NCI-H2227 treated with DMSO at 0.1 percent for 48 hours (cell line): Measurements from ENCODE around the gene CHP2.
"Not testable (repeated sequence)": the region's sequence is repeated elsewhere in the genome, so short reads cannot be mapped to it uniquely, and the experiment has no call there.

Experiments used
- DNase-seq: peaks from one replicate; lab custom pipeline; 2025; lab: John Stamatoyannopoulos, UW

Gene CHP2

DNA sequence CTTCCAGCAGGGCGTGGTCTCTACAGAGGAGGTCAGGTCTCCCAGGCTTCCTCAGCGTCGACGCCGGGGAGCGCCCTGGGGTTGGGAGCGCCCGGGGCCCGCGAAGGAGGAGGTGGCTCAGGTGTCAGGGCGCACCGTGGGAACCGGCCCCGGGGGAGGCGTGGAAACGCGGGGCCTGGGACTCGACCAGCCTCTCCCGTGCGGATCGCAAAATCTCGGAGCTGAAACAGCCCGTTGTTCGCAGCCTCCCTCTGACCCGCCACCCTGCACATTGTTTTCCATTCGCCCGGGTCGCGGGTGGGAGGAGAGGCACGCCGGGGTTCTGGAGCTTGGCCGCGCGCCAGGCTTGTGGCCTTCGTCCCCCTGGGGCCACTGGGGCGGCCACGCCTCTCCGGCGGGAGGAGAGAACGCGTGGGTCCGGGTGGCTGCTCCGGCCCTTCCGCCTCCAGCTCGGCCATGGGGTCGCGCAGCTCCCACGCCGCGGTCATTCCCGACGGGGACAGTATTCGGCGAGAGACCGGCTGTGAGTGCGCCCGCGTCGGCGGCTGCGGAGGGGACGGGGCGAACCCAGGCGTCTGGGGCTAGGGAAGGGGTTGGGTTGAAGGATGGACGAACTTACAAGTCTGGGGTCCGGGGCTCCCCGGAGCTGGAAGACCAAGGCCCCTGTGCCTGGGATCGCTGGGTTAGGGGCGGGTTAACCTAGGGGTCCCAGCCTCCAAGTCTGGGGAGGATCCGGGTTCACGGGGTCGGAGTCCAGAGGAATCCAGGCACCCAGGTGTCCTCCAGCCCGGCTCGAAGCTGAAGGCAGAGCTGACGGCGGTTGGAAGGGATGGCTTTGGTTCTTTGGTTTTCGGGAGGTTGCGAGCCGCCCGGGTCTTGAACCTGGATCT is at the start of gene CHP2:
CHP2 (plus strand) TSS at position 433 of the 890 bp plus-strand sequence; CDS start at position 457, 24 bp downstream.
- DNase-seq, result no peak

GRCh38 chr16:23705517-23705902 is 49.3 kb upstream of the CHP2 start:
- no peak for DNase-seq

- DNase-seq, result no peak
Observed at GRCh38 chr16:23706439-23706838, 48.4 kb upstream of the CHP2 start.

GRCh38 chr16:23709536-23709935 is 45.3 kb upstream of the CHP2 start:
- no peak for DNase-seq

DNA sequence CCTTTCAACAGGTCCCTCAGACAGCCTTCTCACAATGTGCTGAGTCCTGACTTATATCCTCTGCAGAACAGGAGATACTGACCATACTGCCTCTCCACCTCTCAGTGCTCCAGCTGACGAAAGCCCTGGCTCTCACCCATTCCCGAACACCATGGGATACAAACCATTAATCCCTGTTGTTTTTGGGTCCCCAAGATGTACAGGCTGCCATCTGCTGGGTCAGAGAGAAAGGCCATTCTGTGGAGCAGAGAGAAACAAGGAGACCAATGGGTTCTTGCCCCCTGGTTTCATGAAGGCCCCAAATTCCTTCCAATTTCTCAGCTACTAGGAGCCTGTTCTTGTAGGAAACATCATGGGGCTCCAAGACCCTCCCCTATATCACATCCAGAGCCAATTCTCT is 44.8 kb upstream of the CHP2 start:
- no peak for DNase-seq

GRCh38 chr16:23710504-23710903 is 44.3 kb upstream of the CHP2 start:
- DNase-seq, result no peak

- DNase-seq, result no peak
Observed at GRCh38 chr16:23711785-23712184, 43.0 kb upstream of the CHP2 start.

DNA sequence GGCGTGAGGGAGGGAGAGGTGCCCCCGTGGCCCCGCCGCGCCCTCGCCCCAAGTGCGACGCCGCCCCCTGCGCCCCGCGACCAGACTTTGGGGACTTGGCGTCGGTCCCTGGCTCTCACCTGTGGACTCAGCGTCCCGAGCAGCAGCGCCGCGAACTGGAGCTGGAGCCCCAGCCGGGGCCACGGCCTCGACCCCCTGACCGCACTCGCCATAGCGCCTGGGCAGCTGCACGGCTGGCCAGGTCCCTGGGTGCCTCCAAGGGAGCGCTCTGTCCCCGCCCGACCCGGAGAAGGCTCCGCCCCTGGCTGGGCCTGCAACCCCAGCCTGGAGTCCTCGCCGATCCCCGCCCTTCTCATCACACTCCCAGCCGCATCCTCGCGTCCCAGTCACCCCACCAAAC is 41.9 kb upstream of the CHP2 start, which contains the start of gene ERN2:
ERN2 (minus strand) TSS at position 247 of the 400 bp plus-strand sequence; CDS start at position 212, 35 bp downstream.
- DNase-seq, result no peak

GRCh38 chr16:23716484-23716883 is 38.3 kb upstream of the CHP2 start:
- no peak for DNase-seq

- not testable (repeated sequence) for DNase-seq
Observed at GRCh38 chr16:23722613-23723240, 32.1 kb upstream of the CHP2 start.

- no peak for DNase-seq
Observed at GRCh38 chr16:23724096-23724784, 30.6 kb upstream of the CHP2 start.

GRCh38 chr16:23724785-23725131 is 30.1 kb upstream of the CHP2 start:
- DNase-seq, result no peak

GRCh38 chr16:23726710-23727109 is 28.1 kb upstream of the CHP2 start:
- DNase-seq, result no peak

DNA sequence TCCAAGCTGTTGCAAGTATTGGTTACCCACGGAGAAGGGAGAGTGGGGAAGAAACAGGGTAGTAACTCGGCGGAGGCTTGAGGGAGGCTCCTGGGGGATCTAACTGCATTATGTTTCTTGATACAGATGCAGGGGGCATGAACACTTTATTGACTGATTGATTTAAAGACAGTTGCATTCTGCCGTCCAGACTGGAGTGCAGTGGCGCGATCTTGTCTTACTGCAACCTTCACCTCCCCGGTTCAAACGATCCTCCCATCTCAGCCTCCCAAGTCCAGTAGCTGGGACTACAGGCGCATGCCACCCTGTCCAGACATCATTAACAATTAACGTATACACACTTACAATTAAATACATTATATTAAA is 26.7 kb upstream of the CHP2 start:
- DNase-seq, result no peak

GRCh38 chr16:23729503-23730424 is 25.1 kb upstream of the CHP2 start:
- DNase-seq, result no peak

DNA sequence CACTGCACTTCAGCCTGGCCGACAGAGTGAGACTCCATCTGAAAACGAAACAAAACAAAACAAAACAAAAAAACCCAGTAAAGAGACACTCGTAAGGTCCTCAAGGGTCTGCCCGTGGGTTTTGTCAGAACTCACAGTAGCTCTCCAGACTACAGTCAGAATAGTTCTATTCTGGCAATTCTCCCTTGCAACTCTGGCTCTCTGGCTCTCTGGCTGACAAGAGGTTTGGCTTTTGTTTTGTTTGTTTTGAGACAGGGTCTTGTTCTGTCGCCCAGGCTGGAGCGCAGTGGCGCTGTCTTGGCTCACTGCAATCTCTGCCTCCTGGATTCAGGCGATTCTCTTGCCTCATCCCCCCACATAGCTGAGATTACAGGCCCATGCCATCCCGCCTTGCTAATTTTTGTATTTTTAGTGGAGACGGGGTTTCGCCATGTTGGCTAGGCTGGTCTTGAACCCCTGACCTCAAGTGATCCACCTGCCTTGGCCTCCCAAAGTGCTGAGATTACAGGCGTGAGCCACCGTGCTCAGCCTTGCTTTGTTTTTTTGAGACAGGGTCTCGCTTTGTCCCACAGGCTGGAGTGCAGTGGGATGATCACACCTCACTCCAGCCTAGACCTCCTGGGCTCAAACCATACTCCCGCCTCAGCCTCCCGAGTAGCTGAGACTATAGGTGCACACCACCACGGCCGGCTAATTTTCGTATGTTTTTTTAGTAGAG is 20.5 kb upstream of the CHP2 start:
- DNase-seq, result no peak

DNA sequence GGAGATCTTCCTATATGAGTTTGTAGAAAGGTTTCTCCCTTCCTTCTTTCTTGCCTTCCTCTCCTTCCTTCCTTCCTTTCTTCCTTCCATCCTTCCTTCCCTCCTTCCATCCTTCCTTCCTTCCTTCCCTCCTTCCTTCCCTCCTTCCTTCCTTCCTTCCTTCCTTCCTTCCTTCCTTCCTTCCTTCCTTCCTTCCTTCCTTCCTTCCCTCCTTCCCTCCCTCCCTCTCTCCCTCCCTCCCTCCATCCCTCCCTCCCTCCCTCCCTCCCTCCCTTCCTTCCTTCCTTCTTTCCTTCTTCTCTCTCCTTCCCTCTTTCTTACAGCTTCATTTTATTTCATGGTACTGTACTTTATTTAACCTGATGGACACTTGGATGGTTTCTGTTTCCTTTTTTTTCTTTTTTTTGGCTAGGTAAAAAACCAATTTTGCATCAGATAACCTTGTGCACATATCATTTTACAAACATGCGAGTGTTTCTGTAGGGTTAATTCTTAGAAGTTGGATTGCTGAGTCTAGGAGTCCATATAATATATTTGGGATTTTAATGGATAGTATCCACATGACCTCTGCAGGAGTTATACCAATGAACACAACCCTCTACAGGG is 17.3 kb upstream of the CHP2 start:
- not testable (repeated sequence) for DNase-seq

DNA sequence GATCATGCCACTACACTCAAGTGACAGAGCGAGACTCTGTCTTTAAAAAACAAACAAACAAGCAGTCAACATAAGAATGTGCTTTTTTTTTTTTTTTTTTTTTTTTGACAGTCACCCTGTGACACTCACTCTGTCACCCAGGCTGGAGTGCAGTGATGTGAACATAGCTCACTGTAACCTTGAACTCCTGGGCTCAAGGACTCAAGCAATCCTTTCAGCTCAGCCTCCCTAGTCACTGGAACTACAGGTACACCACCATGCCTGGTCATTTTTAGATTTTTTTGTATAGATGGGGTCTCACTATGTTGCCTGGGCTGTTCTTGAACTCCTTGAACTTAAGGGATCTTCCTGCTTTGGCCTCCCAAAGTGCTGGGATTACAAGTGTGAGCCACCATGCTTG is 15.3 kb upstream of the CHP2 start:
- no peak for DNase-seq

DNA sequence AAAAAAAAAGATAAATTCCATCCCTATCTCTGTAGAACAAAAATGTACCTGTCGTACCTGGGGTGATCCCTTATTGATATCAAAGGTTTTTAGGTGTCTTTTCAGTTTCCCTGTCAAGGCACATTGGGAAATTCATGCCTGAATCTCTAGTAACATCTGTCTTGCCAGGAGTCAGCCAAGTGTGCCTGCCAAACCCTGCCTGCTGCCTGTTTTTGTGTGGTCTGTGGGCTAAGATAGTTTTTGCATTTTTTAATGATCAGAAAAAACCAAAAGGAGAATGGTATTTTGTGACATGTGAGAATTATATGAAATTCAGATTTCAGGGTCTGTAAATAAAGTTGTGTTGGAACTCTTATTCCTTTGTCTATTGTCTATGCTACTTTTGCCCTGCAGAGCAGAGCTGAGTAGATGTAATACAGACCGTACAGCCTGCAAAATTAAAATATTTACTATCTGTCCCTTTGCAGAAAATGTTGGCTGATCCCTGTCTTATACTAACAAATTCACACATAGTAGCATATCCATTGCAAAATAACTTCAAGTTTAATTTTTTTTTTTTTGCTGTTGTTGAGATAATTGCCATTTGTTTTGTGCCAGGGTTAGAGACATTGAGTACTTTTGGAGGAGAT is 13.0 kb upstream of the CHP2 start:
- no peak for DNase-seq

DNA sequence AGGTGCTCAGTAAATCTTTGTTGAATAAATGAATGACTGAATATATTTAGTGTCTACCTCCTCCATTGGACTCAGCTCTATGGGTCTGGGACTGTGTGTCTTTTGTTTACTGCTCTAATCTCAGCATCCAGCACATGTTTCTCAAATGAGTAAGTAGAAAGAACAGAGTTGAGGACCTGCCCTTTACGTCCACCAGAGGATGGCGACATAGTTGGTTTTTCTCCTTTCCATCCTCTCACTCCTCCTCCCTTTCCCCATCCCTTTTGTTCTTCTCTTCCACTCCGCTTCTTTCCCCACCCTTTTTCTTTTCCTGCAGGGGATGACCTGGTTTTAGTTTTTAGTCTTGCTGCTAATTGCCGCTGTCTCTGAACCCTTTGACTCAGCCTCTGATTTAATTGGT is 12.1 kb upstream of the CHP2 start:
- no peak for DNase-seq
